DND-41 (cell line): Measurements from ENCODE around the gene PPP6R1.

Experiments used
- CTCF ChIP-seq: IDR thresholded peaks from 2 replicates; pipeline ENCODE4 v1.5.1; 2012; ENCODE audit warnings: borderline replicate concordance, low read length, moderate library complexity, mild to moderate bottlenecking; ENCODE audit not compliant: poor library complexity, severe bottlenecking; ENCODE audit errors: extremely low read depth
- EZH2 ChIP-seq: IDR thresholded peaks from 3 replicates; pipeline ENCODE4 v1.6.1; 2012; ENCODE audit warnings: borderline replicate concordance, low read depth, mild to moderate bottlenecking, moderate library complexity, low read length, inconsistent platforms; ENCODE audit not compliant: severe bottlenecking

DNA sequence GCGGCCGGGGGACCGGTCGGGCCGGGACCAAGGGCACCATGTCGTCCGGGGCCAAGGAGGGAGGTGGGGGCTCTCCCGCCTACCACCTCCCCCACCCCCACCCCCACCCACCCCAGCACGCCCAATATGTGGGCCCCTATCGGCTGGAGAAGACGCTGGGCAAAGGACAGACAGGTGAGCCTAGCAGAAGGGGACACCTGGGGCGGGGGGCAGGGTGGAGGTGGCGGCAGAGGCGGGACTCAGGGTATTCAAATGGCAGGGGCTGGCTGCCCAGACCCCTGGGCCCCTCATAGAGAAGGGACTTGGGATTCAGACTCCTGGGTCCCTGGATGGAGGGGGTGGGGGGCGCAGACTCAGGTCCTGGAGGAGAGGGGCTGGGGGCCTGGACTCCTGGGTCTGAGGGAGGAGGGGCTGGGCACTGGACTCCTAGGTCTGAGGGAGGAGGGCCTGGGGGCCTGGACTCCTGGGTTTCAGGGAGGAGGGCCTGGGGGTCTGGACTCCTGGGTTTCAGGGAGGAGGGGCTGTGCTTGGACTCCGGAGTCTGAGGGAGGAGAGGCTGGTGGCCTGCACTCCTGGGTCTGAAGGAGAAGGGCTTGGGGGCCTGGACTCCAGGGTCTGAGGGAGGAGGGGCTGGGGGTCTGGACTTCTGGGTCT is 25.7 kb upstream of the PPP6R1 start:
- TF ChIP-seq CTCF (no peak), EZH2 (no peak)
